Choroid plexus epithelial cell (primary cell): ENCODE data around the gene B3GNT7.
"Not testable (repeated sequence)": the region's sequence is repeated elsewhere in the genome, so short reads cannot be mapped to it uniquely, and the experiment has no call there.

Experiments used
- DNase-seq: peaks from one replicate; pipeline ENCODE4 v3.0.0-alpha.2; 2010; ENCODE audit warnings: low read depth
- H3K4me3 ChIP-seq: 2 replicates; pipeline ENCODE4 v1.5.1; 2011; ENCODE audit warnings: low read depth, mild to moderate bottlenecking, control low read depth, low read length, moderate library complexity
- TF ChIP-seq, protein P1 (sequence below): conservative IDR thresholded peaks from 2 replicates; pipeline ENCODE4 v1.5.1; 2011; ENCODE audit warnings: low read depth, mild to moderate bottlenecking, control low read depth, inconsistent platforms, low read length, moderate library complexity

The B3GNT7 gene, protein sequence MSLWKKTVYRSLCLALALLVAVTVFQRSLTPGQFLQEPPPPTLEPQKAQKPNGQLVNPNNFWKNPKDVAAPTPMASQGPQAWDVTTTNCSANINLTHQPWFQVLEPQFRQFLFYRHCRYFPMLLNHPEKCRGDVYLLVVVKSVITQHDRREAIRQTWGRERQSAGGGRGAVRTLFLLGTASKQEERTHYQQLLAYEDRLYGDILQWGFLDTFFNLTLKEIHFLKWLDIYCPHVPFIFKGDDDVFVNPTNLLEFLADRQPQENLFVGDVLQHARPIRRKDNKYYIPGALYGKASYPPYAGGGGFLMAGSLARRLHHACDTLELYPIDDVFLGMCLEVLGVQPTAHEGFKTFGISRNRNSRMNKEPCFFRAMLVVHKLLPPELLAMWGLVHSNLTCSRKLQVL

GRCh38 chr2:231395188-231396057, at the start of gene B3GNT7:
B3GNT7 (plus strand) TSS chr2:231395710; CDS start chr2:231395804, 94 bp downstream.
- TF ChIP-seq, protein P1, sequence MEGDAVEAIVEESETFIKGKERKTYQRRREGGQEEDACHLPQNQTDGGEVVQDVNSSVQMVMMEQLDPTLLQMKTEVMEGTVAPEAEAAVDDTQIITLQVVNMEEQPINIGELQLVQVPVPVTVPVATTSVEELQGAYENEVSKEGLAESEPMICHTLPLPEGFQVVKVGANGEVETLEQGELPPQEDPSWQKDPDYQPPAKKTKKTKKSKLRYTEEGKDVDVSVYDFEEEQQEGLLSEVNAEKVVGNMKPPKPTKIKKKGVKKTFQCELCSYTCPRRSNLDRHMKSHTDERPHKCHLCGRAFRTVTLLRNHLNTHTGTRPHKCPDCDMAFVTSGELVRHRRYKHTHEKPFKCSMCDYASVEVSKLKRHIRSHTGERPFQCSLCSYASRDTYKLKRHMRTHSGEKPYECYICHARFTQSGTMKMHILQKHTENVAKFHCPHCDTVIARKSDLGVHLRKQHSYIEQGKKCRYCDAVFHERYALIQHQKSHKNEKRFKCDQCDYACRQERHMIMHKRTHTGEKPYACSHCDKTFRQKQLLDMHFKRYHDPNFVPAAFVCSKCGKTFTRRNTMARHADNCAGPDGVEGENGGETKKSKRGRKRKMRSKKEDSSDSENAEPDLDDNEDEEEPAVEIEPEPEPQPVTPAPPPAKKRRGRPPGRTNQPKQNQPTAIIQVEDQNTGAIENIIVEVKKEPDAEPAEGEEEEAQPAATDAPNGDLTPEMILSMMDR: no peak
- peak within 1 kb of the TSS; percentile 17 for H3K4me3 ChIP-seq

DNA sequence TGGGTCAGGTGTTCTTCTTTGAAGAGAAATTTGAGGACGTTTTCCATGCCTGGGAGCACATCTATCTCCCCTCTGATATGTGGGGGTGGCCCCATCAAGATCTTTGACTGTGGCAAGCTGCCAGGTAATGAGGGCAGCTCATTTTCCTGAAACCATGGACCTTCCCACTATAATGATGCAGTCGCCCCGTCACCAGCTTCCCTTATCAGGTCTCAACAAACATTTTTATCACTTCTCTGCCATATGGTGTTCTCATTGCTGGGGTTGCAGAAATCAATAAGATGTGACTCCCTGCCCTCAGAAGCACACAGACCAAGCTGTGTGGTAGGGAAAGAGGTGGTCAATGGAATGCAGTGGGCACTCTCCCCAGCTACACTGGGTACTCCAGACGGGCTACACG, 48.4 kb upstream of the B3GNT7 start:
- DNase-seq: no peak
- H3K4me3 ChIP-seq: no peak overlapping the region
- TF ChIP-seq, protein P1: no peak

More at GRCh38 chr2:231395188-231396057, at the start of gene B3GNT7:
- no peak for DNase-seq

DNA sequence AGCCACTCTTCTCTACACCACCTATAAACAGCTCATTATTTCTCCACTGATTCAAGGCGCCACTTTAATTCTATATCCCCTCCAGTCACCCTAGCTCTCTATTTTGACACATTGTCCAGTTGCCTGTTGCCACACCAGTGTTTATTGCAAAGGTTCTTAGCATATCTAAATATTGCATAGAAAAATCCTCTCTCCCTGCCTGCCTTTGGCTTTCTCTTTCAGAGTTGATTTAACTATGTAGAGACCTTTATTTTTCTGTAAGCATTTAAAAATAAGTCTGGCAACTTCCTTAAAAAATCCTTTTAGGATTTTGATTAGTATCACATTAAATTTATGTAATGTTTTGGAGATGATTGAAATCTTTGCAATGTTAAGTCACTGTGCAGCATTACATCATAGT, 47.9 kb upstream of the B3GNT7 start:
- no peak overlapping the region for H3K4me3 ChIP-seq
- TF ChIP-seq, protein P1: no peak
- DNase-seq: no peak

- TF ChIP-seq, protein P1: no peak
- peak; percentile 63 for DNase-seq
- no peak overlapping the region for H3K4me3 ChIP-seq
Observed at GRCh38 chr2:231348173-231348572, 47.3 kb upstream of the B3GNT7 start.

DNA sequence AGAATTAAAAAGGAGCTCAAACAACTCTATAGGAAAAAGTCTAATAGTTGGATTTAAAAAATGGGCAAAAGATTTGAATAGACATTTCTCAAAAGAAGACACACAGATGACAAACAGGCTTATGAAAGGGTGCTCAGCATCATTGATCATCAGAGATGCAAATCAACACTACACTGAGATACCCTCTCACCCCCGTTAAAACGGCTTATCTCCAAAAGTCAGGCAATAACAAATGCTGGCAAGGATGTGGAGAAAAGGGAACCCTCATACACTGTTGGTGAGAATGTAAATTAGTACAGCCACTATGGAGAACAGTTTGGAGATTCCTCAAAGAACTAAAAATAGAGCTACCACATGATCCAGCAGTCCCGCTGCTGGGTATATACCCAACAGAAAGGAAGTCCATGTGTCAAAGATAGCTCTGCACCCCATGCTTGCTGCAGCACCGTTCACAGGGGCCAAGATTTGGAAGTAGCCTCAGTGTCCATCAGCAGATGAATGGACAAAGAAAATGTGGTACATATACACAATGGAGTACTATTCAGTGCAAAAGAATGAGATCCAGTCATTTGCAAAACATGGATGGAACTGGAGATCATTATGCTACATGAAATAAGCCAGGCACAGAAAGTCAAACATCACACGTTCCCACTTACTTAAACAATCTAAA, 46.7 kb upstream of the B3GNT7 start:
- no peak for DNase-seq
- TF ChIP-seq, protein P1: no peak
- H3K4me3 ChIP-seq: no peak overlapping the region

DNA sequence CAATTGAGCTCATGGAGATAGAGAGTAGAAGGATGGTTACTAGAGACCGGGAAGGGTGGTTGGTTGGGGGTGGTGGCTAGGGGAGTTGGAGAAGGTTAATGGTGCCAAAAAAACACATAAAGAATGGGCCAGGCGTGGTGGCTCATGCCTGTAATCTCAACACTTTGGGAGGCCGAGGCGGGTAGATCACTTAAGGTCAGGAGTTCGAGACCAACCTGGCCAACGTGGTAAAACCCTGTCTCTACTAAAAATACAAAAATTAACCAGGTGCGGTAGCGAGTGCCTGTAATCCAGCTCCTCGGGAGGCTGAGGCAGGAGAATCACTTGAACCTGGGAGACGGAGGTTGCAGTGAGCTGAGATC, 46.2 kb upstream of the B3GNT7 start:
- DNase-seq, H3K4me3 ChIP-seq: not testable (repeated sequence)

DNA sequence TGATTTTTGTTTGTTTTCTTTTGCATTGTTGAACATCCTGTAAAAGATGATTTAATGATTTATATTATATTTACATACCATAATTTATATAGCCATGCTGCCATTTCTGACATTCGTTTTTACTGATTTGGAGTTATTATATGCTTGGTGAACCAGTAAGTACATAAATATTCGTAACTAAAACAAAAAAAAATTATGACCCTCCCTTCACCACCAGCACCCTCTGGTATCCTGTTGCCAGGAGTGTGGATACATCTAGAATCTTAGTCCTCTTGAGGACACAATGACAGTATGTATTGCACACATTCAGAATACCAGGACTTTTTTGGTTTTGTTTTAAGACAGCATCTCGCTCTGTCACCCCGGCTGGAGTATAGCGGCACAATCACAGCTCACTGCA, 43.9 kb upstream of the B3GNT7 start:
- no peak overlapping the region for H3K4me3 ChIP-seq
- TF ChIP-seq, protein P1: no peak
- DNase-seq: no peak
